C4-2B (cell line): ENCODE results near the gene HAPLN2.

Experiments
- ZFX ChIP-seq: fragments of 450-650 bp; IDR thresholded peaks from 2 replicates; pipeline ENCODE4 v1.6.1; 2017
- TF ChIP-seq, protein P1 (sequence below): fragments of 450-650 bp; conservative IDR thresholded peaks from 2 replicates; pipeline ENCODE4 v1.5.1; 2017; ENCODE audit warnings: mild to moderate bottlenecking

DNA sequence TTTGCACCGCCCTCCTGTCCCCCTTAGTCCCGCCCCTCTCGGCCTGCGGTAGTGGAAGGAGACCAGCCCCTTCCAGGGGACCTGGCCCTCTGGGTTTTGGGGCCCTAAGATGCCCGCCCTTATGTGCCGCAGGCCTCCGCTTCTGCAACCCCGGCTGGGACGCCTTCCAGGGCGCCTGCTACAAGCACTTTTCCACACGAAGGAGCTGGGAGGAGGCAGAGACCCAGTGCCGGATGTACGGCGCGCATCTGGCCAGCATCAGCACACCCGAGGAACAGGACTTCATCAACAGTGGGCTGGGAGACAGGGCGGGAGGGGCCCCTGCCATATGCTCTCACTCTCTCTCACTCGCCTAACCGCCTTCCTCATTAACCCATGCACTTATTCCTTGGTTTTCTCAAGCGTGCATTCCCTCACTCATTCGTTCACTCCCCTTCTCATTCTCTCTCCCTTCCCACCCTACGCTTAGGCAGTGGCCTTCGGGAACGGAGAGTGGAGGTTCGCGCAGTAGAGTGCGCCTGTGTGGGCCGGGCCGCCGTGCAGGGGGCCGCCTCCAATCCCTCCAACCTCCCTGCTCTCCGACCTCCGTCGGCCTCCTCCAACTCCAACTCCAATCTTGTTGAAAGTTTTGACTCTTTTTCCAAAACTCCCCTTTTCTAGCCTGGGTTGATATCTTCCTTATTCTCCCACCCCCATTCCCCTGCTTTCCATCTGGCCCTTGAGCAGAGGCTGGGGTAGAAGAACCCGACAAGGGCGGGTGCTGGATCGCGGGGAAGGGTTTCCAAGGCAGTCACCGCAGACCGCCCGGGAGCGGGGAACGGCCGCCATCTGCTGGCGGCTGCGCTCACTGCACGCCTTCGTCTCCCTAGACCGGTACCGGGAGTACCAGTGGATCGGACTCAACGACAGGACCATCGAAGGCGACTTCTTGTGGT, 37.9 kb downstream of the HAPLN2 start:
- TF ChIP-seq, protein P1, sequence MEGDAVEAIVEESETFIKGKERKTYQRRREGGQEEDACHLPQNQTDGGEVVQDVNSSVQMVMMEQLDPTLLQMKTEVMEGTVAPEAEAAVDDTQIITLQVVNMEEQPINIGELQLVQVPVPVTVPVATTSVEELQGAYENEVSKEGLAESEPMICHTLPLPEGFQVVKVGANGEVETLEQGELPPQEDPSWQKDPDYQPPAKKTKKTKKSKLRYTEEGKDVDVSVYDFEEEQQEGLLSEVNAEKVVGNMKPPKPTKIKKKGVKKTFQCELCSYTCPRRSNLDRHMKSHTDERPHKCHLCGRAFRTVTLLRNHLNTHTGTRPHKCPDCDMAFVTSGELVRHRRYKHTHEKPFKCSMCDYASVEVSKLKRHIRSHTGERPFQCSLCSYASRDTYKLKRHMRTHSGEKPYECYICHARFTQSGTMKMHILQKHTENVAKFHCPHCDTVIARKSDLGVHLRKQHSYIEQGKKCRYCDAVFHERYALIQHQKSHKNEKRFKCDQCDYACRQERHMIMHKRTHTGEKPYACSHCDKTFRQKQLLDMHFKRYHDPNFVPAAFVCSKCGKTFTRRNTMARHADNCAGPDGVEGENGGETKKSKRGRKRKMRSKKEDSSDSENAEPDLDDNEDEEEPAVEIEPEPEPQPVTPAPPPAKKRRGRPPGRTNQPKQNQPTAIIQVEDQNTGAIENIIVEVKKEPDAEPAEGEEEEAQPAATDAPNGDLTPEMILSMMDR, result peak; percentile 98
- no peak for TF ChIP-seq ZFX
